H1 (cell line): ENCODE data around the gene UBR3. TPM values are rescaled to one million over a fixed set of nuclear protein-coding genes. Genes with fewer than 3 reads are reported as not detected.

Source experiments
- ASH2L ChIP-seq: fragments of 200-600, 300-600 bp; sonication (generic); IDR thresholded peaks from one replicate; pipeline ENCODE4 v1.7.1; 2017; ENCODE audit warnings: low read length
- ATF2 ChIP-seq: IDR thresholded peaks from 2 replicates; pipeline ENCODE4 v1.6.1; 2012; ENCODE audit warnings: low read length, inconsistent platforms
- ATF3 ChIP-seq: IDR thresholded peaks from 2 replicates; pipeline ENCODE4 v1.6.1; 2011; ENCODE audit warnings: low read depth, mild to moderate bottlenecking, low read length; ENCODE audit not compliant: insufficient read depth
- BCL11A ChIP-seq, 2 experiments: IDR thresholded peaks; one replicate each; pipeline ENCODE4 v1.6.1; 2011; ENCODE audit warnings: low read depth in 2 of 2, low read length in 2 of 2, mild to moderate bottlenecking in 2 of 2
- CREB1 ChIP-seq: IDR thresholded peaks from 2 replicates; pipeline ENCODE4 v1.6.1; 2012; ENCODE audit warnings: inconsistent platforms
- EP300 ChIP-seq, 2 experiments: IDR thresholded peaks; 1 replicate in 1 of 2; 2 replicates in 1 of 2; pipeline ENCODE4 v1.6.1; 2011 to 2012; ENCODE audit warnings: low read depth in 2 of 2, low read length in 2 of 2, mild to moderate bottlenecking in 2 of 2, borderline replicate concordance in 1 of 2, inconsistent platforms in 1 of 2, moderate library complexity in 1 of 2
- MAX ChIP-seq: IDR thresholded peaks from 2 replicates; pipeline ENCODE4 v1.6.1; 2012; ENCODE audit warnings: inconsistent platforms
- POLR2A ChIP-seq, 2 experiments: IDR thresholded peaks; 1 replicate in 1 of 2; 2 replicates in 1 of 2; pipeline ENCODE4 v1.6.1; 2011; ENCODE audit warnings: low read depth in 2 of 2, low read length in 2 of 2, mild to moderate bottlenecking in 2 of 2; ENCODE audit errors: control extremely low read depth in 1 of 2
- POLR2AphosphoS5 ChIP-seq: IDR thresholded peaks from 2 replicates; pipeline ENCODE4 v1.6.1; 2011; ENCODE audit warnings: low read depth, low read length
- RBBP5 ChIP-seq: IDR thresholded peaks from 2 replicates; pipeline ENCODE4 v1.7.1; 2012; ENCODE audit warnings: low read depth, mild to moderate bottlenecking, inconsistent platforms, low read length, moderate library complexity, borderline replicate concordance
- RXRA ChIP-seq: IDR thresholded peaks from 2 replicates; pipeline ENCODE4 v1.6.1; 2011; ENCODE audit warnings: low read depth, mild to moderate bottlenecking, low read length, moderate library complexity; ENCODE audit not compliant: insufficient read depth
- SIRT6 ChIP-seq: IDR thresholded peaks from one replicate; pipeline ENCODE4 v1.7.1; 2012; ENCODE audit warnings: low read length, inconsistent platforms
- ZNF274 ChIP-seq: IDR thresholded peaks from 2 replicates; pipeline ENCODE4 v1.7.0; 2012; ENCODE audit warnings: low read length, borderline replicate concordance; ENCODE audit errors: extremely low read depth
- polyA plus RNA-seq, 7 experiments: library from polyadenylated mRNA; depleted of rRNA in 3 of 7; stranded (reverse) in 5 of 7; unstranded in 2 of 7; fragments of >200 nt in 5 of 7; fragments of 200-250 nt in 2 of 7; gene quantifications; 1 replicate in 5 of 7; 2 replicates in 1 of 7; 4 replicates in 1 of 7; pipeline versions ENCODE4 v1.2.1 to v1.2.3, GENCODE V29; 2011 to 2013; ENCODE audit warnings: missing spikeins in 2 of 7, mixed read lengths in 2 of 7
- total RNA-seq: library from RNA; stranded (reverse); fragmentation: NEBNext Ultra II Directional; extraction: Animal tissue kit (Norgen Biotek cat#: 25700); gene quantifications from 2 replicates; pipeline ENCODE4 v1.2.1, GENCODE V29; 2021

UBR3 gene
- total and polyA plus RNA-seq, 2 of the 8 experiments (the other 6 are each of a cell fraction or from before 2014, with no cell fraction given) = 3.7 to 17.7 TPM

- TF ChIP-seq POLR2AphosphoS5 (peak; percentile 82), RBBP5 (peak; percentile 60; the same call in 1 of the 2 replicates), POLR2A (IDR thresholded peaks at IDR 0.05; ENCODE audit: control extremely low read depth in 1 of 2, low read depth in 2 of 2, low read length in 2 of 2) (peak; percentile 81 to 85), ATF2 (no peak), MAX (0 out of 2 replicates have a peak, but pooled peaks have one; percentile 17), ATF3 (no peak), SIRT6 (no peak), ASH2L (no peak), ZNF274 (no peak), BCL11A (IDR thresholded peaks at IDR 0.05; ENCODE audit: low read depth in 2 of 2, low read length in 2 of 2) (no peak), RXRA (no peak), EP300 (IDR thresholded peaks at IDR 0.05; ENCODE audit: borderline replicate concordance in 1 of 2, low read depth in 2 of 2, low read length in 2 of 2) (0 out of 3 replicates have a peak, but pooled peaks of 1 of the 2 experiments have one; percentile 39), CREB1 (no peak; the same call in 1 of the 2 replicates)
- TF ChIP-seq, all 59 proteins: peak for 17
Observed at GRCh38 chr2:169827272-169828140, at the start of gene UBR3 (continued).
